GM13977 (cell line): Measurements from ENCODE around the gene PIANP.

ENCODE experiments used
- DNase-seq: peaks from one replicate; pipeline ENCODE4 v3.0.0; 2012; ENCODE audit warnings: low spot score
- CTCF ChIP-seq: IDR thresholded peaks from 2 replicates; pipeline ENCODE4 v1.5.1; 2012; ENCODE audit warnings: mild to moderate bottlenecking, control low read depth; ENCODE audit not compliant: insufficient read depth; ENCODE audit errors: extremely low read depth, missing control alignments
- in situ Hi-C: fragments of 300-500 bp; cut with MboI; formaldehyde crosslinking; loops from one replicate; pipeline ENCODE4 v1.12.0; 2022; ENCODE audit warnings: low sequenced_read_pairs, low pct_unique_long_range_greater_than_20kb, mixed read lengths, inconsistent platforms; ENCODE audit not compliant: unreplicated experiment

PIANP gene

GRCh38 chr12:6653342-6653741 lies 47.3 kb downstream of the PIANP start:
- no peak for DNase-seq
- in situ Hi-C loops, result no loop called here
- TF ChIP-seq CTCF, result no peak

GRCh38 chr12:6652391-6652790 lies 48.2 kb downstream of the PIANP start:
- DNase-seq, result no peak
- in situ Hi-C loops, result no loop called here
- no peak for TF ChIP-seq CTCF

- in situ Hi-C loops, result no loop called here
- TF ChIP-seq CTCF, result no peak
- no peak for DNase-seq
Measured at GRCh38 chr12:6650832-6651231, 49.8 kb downstream of the PIANP start.

GRCh38 chr12:6647083-6647604 lies 53.5 kb downstream of the PIANP start, which contains the start of gene ACRBP:
Gene ACRBP, minus strand, starts transcription at chr12:6647432. Its CDS starts 66 bp downstream, at chr12:6647366.
- TF ChIP-seq CTCF, result no peak
- peak; percentile 70 for DNase-seq
- in situ Hi-C loops, result no loop called here

GRCh38 chr12:6646276-6647082 lies 54.1 kb downstream of the PIANP start:
- TF ChIP-seq CTCF, result no peak
- no peak for DNase-seq
- in situ Hi-C loops, result no loop called here

- no peak for DNase-seq
- in situ Hi-C loops, result no loop called here
- no peak for TF ChIP-seq CTCF
Measured at GRCh38 chr12:6644903-6645302, 55.7 kb downstream of the PIANP start.
